GM23248 (cell line): ENCODE data around the gene ACP5. TPM values are rescaled to one million over a fixed set of nuclear protein-coding genes. Genes with fewer than 3 reads are reported as not detected.

ENCODE experiments used
- DNase-seq: peaks from one replicate; pipeline ENCODE4 v3.0.0-alpha.2; 2015
- H2AFZ ChIP-seq: fragments of 200-600 bp; sonication (generic); 2 replicates; pipeline ENCODE4 v1.6.1; 2016; ENCODE audit warnings: antibody characterized with exemption
- H3F3A ChIP-seq: fragments of 200-600 bp; sonication (generic); 2 replicates; pipeline ENCODE4 v1.6.1; 2016; ENCODE audit warnings: mild to moderate bottlenecking, antibody characterized with exemption, mixed run types; ENCODE audit not compliant: insufficient read depth
- H3K27ac ChIP-seq: fragments of 200-600 bp; sonication (generic); 2 replicates; pipeline ENCODE4 v1.5.1; 2016; ENCODE audit warnings: mild to moderate bottlenecking
- H3K27me3 ChIP-seq: fragments of 200-600 bp; sonication (generic); replicated peaks from 2 replicates; pipeline ENCODE4 v1.6.1; 2016; ENCODE audit warnings: mild to moderate bottlenecking; ENCODE audit not compliant: insufficient read depth
- H3K36me3 ChIP-seq: fragments of 200-600 bp; sonication (generic); 2 replicates; pipeline ENCODE4 v1.6.1; 2016; ENCODE audit warnings: low read depth, mild to moderate bottlenecking
- H3K4me1 ChIP-seq: fragments of 200-600 bp; sonication (generic); 2 replicates; pipeline ENCODE4 v1.6.1; 2016; ENCODE audit warnings: mild to moderate bottlenecking; ENCODE audit not compliant: insufficient read depth
- H3K4me2 ChIP-seq: fragments of 200-600 bp; sonication (generic); one replicate; pipeline ENCODE4 v1.6.1; 2016; ENCODE audit warnings: mild to moderate bottlenecking; ENCODE audit not compliant: unreplicated experiment
- H3K4me3 ChIP-seq: fragments of 200-600 bp; sonication (generic); 2 replicates; pipeline ENCODE4 v1.5.1; 2016; ENCODE audit warnings: mild to moderate bottlenecking
- H3K79me2 ChIP-seq: fragments of 200-600 bp; sonication (generic); 2 replicates; pipeline ENCODE4 v1.6.1; 2016; ENCODE audit warnings: mild to moderate bottlenecking; ENCODE audit not compliant: insufficient read depth
- H3K9ac ChIP-seq: fragments of 200-600 bp; sonication (generic); 2 replicates; pipeline ENCODE4 v1.6.1; 2016; ENCODE audit warnings: mild to moderate bottlenecking
- H3K9me2 ChIP-seq: fragments of 200-600 bp; sonication (generic); 2 replicates; pipeline ENCODE4 v1.6.1; 2016; ENCODE audit warnings: mixed run types, mild to moderate bottlenecking, moderate library complexity; ENCODE audit not compliant: insufficient read depth
- H3K9me3 ChIP-seq: fragments of 200-600 bp; sonication (generic); one replicate; pipeline ENCODE4 v1.6.1; 2017; ENCODE audit warnings: low read depth
- H4K20me1 ChIP-seq: fragments of 200-600 bp; sonication (generic); 2 replicates; pipeline ENCODE4 v1.6.0; 2016; ENCODE audit not compliant: insufficient read depth
- EZH2 ChIP-seq: fragments of 200-600 bp; sonication (generic); IDR thresholded peaks from 2 replicates; pipeline ENCODE4 v1.6.1; 2018; ENCODE audit warnings: antibody characterized with exemption, mild to moderate bottlenecking; ENCODE audit not compliant: insufficient read depth, poor library complexity, severe bottlenecking
- EZH2phosphoT487 ChIP-seq: fragments of 200-600 bp; sonication (generic); IDR thresholded peaks from 2 replicates; pipeline ENCODE4 v1.6.1; 2018; ENCODE audit warnings: antibody characterized with exemption, moderate library complexity, mild to moderate bottlenecking, low read depth; ENCODE audit not compliant: insufficient read depth
- WGBS, 2 experiments: methylation state at CpG; one replicate each; pipeline ENCODE4 v1.1.6; 2015 to 2017; ENCODE audit warnings: low lambda C conversion rate in 2 of 2, low coverage in 1 of 2; ENCODE audit errors: missing lambda C conversion rate in 2 of 2; 5-methylcytosine and 5-hydroxymethylcytosine counted together
- in situ Hi-C: fragments of 300-500 bp; cut with MboI; formaldehyde crosslinking; loops from 2 replicates; pipeline ENCODE4 v1.15.0; 2020
- polyA plus RNA-seq: library from polyadenylated mRNA; unstranded; fragments of >200 nt; fragmentation: Nextera tagmentation; extraction: Ambion mirVana; gene quantifications from 2 replicates; pipeline ENCODE4 v1.2.1, GENCODE V29; 2016
- total RNA-seq: library from RNA; depleted of rRNA; stranded (reverse); fragments of >200 nt; shearing (Covaris generic); gene quantifications from 2 replicates; pipeline ENCODE4 v1.2.3, GENCODE V29; 2014

ACP5 gene
- total and polyA plus RNA-seq, 2 experiments from 2014 or later, result 0.11 to 0.26 TPM

- Histone ChIP-seq H3K27ac (no peak overlapping the region), H3K4me1 (peaks cover 14% of the 10 kb centered on the region), H4K20me1 (no peaks in the 10 kb centered on the region), H3K27me3 (no peaks in the 10 kb centered on the region), H3K9me3 (no peaks in the 10 kb centered on the region), H2AFZ (peak overlapping the region; percentile 70), H3K9me2 (no peaks in the 10 kb centered on the region), H3K36me3 (no peaks in the 10 kb centered on the region), H3K4me3 (peak overlapping the region; percentile 65), H3F3A (0 out of 2 replicates have a peak, but pooled peaks cover 3% of the 10 kb centered on the region), H3K79me2 (no peaks in the 10 kb centered on the region), H3K4me2 (peak overlapping the region; percentile 69), H3K9ac (peak overlapping the region; percentile 56; the same call in 1 of the 2 replicates)
- peak; percentile 58 for DNase-seq
- 12 to 27% methylated on average over 11 to 36 of the region's 36 CpGs for WGBS, 2 experiments
- in situ Hi-C loops, result no loop called here
- TF ChIP-seq EZH2phosphoT487 (no peak), EZH2 (no peak)
Observed at GRCh38 chr19:11539495-11540365, 37.7 kb downstream of the ACP5 start.

- Histone ChIP-seq H3K9me2 (no peaks in the 10 kb centered on the region), H3K79me2 (no peaks in the 10 kb centered on the region), H3K4me1 (peaks cover 14% of the 10 kb centered on the region), H3F3A (0 out of 2 replicates have a peak, but pooled peaks cover 8% of the 10 kb centered on the region), H3K9ac (peak within 1 kb of the TSS; percentile 37; the same call in 1 of the 2 replicates), H3K4me3 (peak within 1 kb of the TSS; percentile 48), H3K27ac (no peak within 1 kb of the TSS), H3K36me3 (no peaks in the 10 kb centered on the region), H3K27me3 (no peaks in the 10 kb centered on the region), H4K20me1 (no peaks in the 10 kb centered on the region), H2AFZ (peak within 1 kb of the TSS; percentile 70), H3K9me3 (no peaks in the 10 kb centered on the region), H3K4me2 (peak within 1 kb of the TSS; percentile 69)
- in situ Hi-C loops, result no loop called here
- DNase-seq, result peak; percentile 77
- WGBS, 2 experiments, result 30 to 31% methylated on average over 21 of the region's 21 CpGs
- no peak for TF ChIP-seq EZH2
- no peak for TF ChIP-seq EZH2phosphoT487
Observed at GRCh38 chr19:11538232-11539036, 39.0 kb downstream of the ACP5 start, which contains the start of gene CNN1. TSS of gene CNN1 (plus strand) at chr19:11538851. CDS start at chr19:11538928, 77 bp downstream.

- in situ Hi-C loops, result no loop called here
- peak overlapping the region; percentile 53 for H3K9ac ChIP-seq
- peak overlapping the region; percentile 56 for H3K4me3 ChIP-seq
- no peaks in the 10 kb centered on the region for H3K9me3 ChIP-seq
- H3K27ac ChIP-seq, result peak overlapping the region; percentile 19
- peak; percentile 89 for DNase-seq
- peaks cover 13% of the 10 kb centered on the region; the same call in 1 of the 2 replicates for H3F3A ChIP-seq
- H3K4me2 ChIP-seq, result peak overlapping the region; percentile 78
- 12 to 24% methylated on average over 28 to 52 of the region's 54 CpGs for WGBS, 2 experiments
- H3K79me2 ChIP-seq, result no peaks in the 10 kb centered on the region
- peaks cover 24% of the 10 kb centered on the region for H3K4me1 ChIP-seq
- H4K20me1 ChIP-seq, result no peaks in the 10 kb centered on the region
- no peaks in the 10 kb centered on the region for H3K9me2 ChIP-seq
- H3K36me3 ChIP-seq, result no peaks in the 10 kb centered on the region
- TF ChIP-seq EZH2phosphoT487 (no peak), EZH2 (no peak)
- no peaks in the 10 kb centered on the region for H3K27me3 ChIP-seq
- peak overlapping the region; percentile 78 for H2AFZ ChIP-seq
Observed at GRCh38 chr19:11535792-11536595, 41.5 kb downstream of the ACP5 start.

GRCh38 chr19:11534948-11535347, 42.5 kb downstream of the ACP5 start:
- Histone ChIP-seq H3K27me3 (no peaks in the 10 kb centered on the region), H3K4me1 (peaks cover 24% of the 10 kb centered on the region), H3K27ac (no peak overlapping the region), H3K79me2 (no peaks in the 10 kb centered on the region), H3K9me2 (no peaks in the 10 kb centered on the region), H3K4me2 (no peak overlapping the region), H2AFZ (no peak overlapping the region), H3K9me3 (no peaks in the 10 kb centered on the region), H3K4me3 (no peak overlapping the region), H4K20me1 (no peaks in the 10 kb centered on the region), H3K9ac (no peak overlapping the region), H3K36me3 (no peaks in the 10 kb centered on the region), H3F3A (peaks cover 13% of the 10 kb centered on the region; the same call in 1 of the 2 replicates)
- in situ Hi-C loops, result no loop called here
- 54% methylated on average over 5 of the region's 5 CpGs for WGBS, 2 experiments
- peak; percentile 30 for DNase-seq
- no peak for TF ChIP-seq EZH2
- TF ChIP-seq EZH2phosphoT487, result no peak
